ENCODE measurements around the gene USP25. TPM values are rescaled to one million over a fixed set of nuclear protein-coding genes. Genes with fewer than 3 reads are reported as not detected.
A peak's percentile ranks its signal among the peaks of the same experiment; 100 is the strongest.

The USP25 gene, protein sequence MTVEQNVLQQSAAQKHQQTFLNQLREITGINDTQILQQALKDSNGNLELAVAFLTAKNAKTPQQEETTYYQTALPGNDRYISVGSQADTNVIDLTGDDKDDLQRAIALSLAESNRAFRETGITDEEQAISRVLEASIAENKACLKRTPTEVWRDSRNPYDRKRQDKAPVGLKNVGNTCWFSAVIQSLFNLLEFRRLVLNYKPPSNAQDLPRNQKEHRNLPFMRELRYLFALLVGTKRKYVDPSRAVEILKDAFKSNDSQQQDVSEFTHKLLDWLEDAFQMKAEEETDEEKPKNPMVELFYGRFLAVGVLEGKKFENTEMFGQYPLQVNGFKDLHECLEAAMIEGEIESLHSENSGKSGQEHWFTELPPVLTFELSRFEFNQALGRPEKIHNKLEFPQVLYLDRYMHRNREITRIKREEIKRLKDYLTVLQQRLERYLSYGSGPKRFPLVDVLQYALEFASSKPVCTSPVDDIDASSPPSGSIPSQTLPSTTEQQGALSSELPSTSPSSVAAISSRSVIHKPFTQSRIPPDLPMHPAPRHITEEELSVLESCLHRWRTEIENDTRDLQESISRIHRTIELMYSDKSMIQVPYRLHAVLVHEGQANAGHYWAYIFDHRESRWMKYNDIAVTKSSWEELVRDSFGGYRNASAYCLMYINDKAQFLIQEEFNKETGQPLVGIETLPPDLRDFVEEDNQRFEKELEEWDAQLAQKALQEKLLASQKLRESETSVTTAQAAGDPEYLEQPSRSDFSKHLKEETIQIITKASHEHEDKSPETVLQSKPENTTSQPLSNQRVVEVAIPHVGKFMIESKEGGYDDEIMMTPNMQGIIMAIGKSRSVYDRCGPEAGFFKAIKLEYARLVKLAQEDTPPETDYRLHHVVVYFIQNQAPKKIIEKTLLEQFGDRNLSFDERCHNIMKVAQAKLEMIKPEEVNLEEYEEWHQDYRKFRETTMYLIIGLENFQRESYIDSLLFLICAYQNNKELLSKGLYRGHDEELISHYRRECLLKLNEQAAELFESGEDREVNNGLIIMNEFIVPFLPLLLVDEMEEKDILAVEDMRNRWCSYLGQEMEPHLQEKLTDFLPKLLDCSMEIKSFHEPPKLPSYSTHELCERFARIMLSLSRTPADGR
- 27.3 and 29.0 TPM in 2 replicates for total RNA-seq

DNA sequence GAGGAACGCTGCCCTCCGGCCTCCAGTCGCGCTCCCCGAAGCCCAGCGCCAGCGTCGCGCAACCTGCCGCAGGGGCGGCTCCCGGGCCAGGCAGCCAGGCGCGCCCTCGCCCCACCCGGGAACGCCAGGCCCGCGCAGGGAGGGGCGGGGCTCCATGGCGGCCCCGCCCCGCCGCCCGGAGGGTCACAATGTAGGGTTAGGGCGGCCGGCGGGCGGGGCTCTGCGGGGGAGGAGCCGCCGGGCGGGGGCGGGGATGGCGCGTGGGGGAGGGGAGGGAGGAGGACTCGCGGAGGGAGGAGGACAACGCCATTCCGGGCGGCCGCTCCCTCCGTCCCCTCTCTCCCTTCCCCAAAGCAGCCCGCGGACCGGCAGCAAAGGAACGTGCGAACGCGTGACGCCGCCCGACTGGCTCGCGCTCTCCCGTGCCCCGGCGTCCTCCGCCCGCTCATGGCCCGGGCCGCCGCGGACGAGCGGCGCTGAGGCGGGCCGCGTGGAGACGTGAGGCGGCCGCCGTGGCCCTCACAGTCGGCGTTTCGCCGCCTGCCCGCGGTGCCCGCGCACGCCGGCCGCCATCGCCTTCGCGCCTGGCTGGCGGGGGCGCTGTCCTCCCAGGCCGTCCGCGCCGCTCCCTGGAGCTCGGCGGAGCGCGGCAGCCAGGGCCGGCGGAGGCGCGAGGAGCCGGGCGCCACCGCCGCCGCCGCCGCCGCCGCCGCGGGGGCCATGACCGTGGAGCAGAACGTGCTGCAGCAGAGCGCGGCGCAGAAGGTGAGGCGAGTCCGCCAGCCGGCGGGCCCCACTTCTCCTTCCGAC, at the start of gene USP25:
Gene USP25, plus strand, starts transcription at position 309 of the 810 bp plus-strand sequence. Its CDS starts 412 bp downstream, at position 721.
- Mint-ChIP-seq H3K27me3 (peaks cover 21% of the 10 kb centered on the region), H3K27ac (peak within 1 kb of the TSS; percentile 92), H3K4me3 (peak within 1 kb of the TSS; percentile 94), H3K36me3 (ENCODE audit: low read depth) (no peaks in the 10 kb centered on the region), H3K4me1 (peaks cover 12% of the 10 kb centered on the region), H3K9me3 (no peaks in the 10 kb centered on the region)
- DNase-seq = peak; percentile 94
- intact Hi-C loops (cut with micrococcal nuclease) = loop anchor here (1.0 to 10.0 kb wide), 7 partner anchors 37 to 1882 kb away; partner anchors contain the start of genes BTG3, HSPA13 and SAMSN1

DNA sequence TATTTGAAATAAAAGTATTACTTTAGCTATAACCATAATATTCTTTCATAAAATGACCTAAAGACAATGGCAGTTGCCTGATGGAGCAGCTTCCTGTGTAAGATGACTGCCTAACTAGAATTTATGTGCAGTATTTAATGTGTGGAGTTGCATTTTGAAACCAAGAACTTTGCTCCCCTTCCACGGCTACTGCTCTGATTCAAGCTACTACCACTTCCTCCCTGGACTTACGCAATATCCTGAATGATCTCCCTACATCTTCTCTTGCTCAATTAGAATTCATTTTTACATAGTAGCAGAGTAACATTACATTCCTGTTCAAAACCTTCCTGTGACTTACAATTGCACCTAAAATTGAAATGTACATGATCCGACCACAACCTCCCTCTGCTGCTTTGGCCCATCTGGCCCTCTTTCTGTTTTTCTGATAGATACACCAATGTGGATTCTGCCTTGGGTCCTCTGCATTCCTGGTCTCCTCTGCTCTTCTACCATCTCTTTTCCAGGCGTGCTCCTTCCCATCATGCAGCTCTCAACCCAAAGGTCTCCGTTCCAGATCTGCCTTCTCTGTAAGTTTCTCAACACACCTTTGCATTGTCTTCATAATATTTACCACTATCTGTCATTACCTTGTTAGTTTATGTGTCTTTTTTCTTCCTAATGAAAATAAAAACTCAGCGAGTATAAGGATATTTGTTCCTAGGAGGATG, 47.4 kb upstream of the USP25 start:
- Mint-ChIP-seq H3K9me3 (no peaks in the 10 kb centered on the region), H3K36me3 (ENCODE audit: low read depth) (no peaks in the 10 kb centered on the region), H3K27me3 (no peaks in the 10 kb centered on the region), H3K4me3 (no peak overlapping the region), H3K4me1 (peaks cover 5% of the 10 kb centered on the region), H3K27ac (no peak overlapping the region)
- intact Hi-C loops (cut with micrococcal nuclease) = no loop called here
- no peak for DNase-seq

DNA sequence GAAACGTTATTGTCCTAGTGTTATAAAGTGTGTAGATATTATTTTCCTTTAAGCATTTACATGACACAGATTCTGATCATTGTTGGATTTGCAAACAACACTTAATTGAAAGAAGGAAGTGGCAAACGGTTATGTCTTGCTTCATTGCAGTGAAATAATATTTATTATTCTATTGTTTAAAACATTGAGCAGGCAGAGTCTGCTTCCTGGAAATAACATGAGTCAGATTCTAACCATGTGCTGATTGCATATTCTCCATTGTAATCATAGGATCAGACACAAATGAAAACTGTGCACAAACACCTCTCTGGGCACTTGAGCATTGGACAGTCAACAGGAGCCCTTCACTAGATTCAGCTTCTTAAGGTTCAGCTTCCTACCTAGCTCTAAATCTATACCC, 46.8 kb upstream of the USP25 start:
- no peak overlapping the region for H3K4me3 Mint-ChIP-seq
- intact Hi-C loops (cut with micrococcal nuclease) = no loop called here
- no peak for DNase-seq
- no peaks in the 10 kb centered on the region for H3K36me3 Mint-ChIP-seq (ENCODE audit: low read depth)
- H3K9me3 Mint-ChIP-seq = no peaks in the 10 kb centered on the region
- peaks cover 5% of the 10 kb centered on the region for H3K4me1 Mint-ChIP-seq
- H3K27ac Mint-ChIP-seq = no peak overlapping the region
- no peaks in the 10 kb centered on the region for H3K27me3 Mint-ChIP-seq

DNA sequence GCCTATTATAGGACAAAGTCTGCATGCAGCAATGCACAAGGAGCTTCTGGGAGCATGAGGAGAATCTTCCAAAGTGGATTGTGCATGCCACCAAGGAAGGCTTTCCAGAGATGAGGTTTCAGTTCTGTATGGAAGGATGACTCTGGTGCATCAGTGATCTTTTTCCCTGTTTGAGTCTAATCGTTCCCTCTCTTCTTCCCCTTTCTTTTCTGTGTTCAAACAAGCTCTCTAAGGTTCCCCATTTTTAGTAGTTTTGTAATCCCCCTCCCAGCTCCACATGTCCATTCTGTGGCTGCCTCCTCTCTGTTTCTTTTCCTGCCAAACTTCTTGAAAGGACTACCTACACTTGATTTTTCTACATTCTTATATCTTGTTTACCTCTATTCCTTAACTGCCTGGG, 43.3 kb upstream of the USP25 start:
- no peak overlapping the region for H3K4me3 Mint-ChIP-seq
- intact Hi-C loops (cut with micrococcal nuclease) = no loop called here
- no peak for DNase-seq
- H3K4me1 Mint-ChIP-seq = peaks cover 5% of the 10 kb centered on the region
- H3K27ac Mint-ChIP-seq = no peak overlapping the region
- no peaks in the 10 kb centered on the region for H3K36me3 Mint-ChIP-seq (ENCODE audit: low read depth)
- no peaks in the 10 kb centered on the region for H3K9me3 Mint-ChIP-seq
- H3K27me3 Mint-ChIP-seq = peaks cover 1% of the 10 kb centered on the region

DNA sequence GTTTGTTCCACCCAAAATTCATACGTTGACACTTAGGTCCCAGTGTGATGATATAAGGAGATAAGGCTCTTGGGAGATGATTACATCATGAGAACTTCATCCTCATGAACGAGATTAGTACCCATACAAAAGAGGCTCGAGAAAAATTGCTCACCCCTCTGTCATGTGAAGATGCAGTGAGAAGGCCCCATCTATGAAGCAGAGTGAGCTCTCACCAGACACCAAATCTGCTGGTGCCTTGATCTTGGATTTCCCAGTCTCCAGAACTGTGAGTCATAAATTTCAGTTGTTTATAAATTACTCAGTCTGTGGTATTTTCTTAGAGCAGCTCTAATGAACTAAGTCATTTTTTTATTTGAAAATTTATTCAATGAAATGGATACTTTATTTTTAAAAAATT, 42.6 kb upstream of the USP25 start:
- Mint-ChIP-seq H3K27ac (no peak overlapping the region), H3K9me3 (no peaks in the 10 kb centered on the region), H3K4me1 (peaks cover 5% of the 10 kb centered on the region), H3K36me3 (ENCODE audit: low read depth) (no peaks in the 10 kb centered on the region), H3K27me3 (peaks cover 2% of the 10 kb centered on the region), H3K4me3 (no peak overlapping the region)
- intact Hi-C loops (cut with micrococcal nuclease) = no loop called here
- no peak for DNase-seq

DNA sequence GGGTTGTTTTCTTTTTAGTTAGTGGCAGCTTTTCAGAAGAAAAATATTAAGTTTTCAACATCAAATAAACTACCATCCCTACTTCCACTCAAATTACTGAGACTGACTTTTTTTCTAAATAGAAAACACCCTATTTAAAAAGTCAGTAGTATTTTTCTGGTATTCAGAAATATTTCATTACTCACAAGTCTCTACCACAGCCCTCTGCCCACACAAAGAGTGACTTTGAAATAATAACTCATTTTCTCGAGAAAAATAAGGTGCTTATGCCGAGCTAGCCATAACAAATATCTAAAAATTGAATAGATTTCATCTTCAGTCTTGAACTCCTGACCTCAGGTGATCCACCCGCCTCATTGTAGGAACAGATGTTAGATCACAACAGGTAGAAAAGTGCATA, 41.8 kb upstream of the USP25 start:
- H3K27ac Mint-ChIP-seq = no peak overlapping the region
- intact Hi-C loops (cut with micrococcal nuclease) = no loop called here
- H3K4me3 Mint-ChIP-seq = no peak overlapping the region
- peaks cover 2% of the 10 kb centered on the region for H3K27me3 Mint-ChIP-seq
- DNase-seq = no peak
- H3K4me1 Mint-ChIP-seq = no peaks in the 10 kb centered on the region
- H3K9me3 Mint-ChIP-seq = no peaks in the 10 kb centered on the region
- H3K36me3 Mint-ChIP-seq (ENCODE audit: low read depth) = no peaks in the 10 kb centered on the region

DNA sequence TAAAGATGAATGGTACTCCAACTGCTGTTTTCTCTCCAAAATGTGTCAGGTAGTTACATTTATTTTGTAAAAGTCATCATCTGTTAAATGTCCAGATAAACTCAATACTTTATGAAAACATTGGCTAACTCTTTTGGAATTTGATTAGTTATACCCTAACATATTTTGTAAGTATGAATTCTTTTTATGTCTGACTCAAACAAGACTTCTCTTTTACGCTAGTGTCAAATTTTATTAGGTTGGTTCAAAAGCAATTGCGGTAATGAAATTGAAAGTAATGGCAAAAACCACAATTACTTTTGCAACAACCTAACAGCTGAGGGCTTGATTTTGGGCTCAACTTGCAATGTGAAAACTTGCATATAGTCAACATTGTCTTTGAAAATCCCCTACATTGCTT, 41.0 kb upstream of the USP25 start:
- Mint-ChIP-seq H3K36me3 (ENCODE audit: low read depth) (no peaks in the 10 kb centered on the region), H3K9me3 (no peaks in the 10 kb centered on the region), H3K27ac (no peak overlapping the region), H3K4me3 (no peak overlapping the region), H3K4me1 (no peaks in the 10 kb centered on the region), H3K27me3 (peaks cover 2% of the 10 kb centered on the region)
- DNase-seq = no peak
- intact Hi-C loops (cut with micrococcal nuclease) = no loop called here

DNA sequence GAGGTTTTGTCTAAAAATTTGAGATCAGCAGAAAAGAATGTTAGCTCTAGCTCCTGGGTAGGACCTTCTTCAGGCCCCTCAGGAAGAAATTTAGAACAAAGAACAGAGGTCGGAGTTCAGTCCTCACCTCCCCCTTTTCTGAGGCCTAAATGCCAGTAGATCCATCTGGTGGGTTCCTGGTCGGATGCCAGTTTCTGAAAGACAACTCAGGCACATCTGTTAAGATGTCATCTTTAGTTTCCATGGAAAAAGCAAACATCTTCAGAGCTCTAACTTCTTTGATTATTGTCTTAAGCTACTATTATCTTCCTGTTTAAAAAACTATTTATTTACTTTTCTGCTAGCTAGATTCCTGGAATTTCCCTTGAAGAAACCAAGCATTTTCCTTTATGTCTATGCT, 37.1 kb upstream of the USP25 start:
- no peaks in the 10 kb centered on the region for H3K4me1 Mint-ChIP-seq
- H3K27me3 Mint-ChIP-seq = peaks cover 6% of the 10 kb centered on the region
- no peaks in the 10 kb centered on the region for H3K36me3 Mint-ChIP-seq (ENCODE audit: low read depth)
- peaks cover 1% of the 10 kb centered on the region for H3K9me3 Mint-ChIP-seq
- H3K27ac Mint-ChIP-seq = no peak overlapping the region
- no peak overlapping the region for H3K4me3 Mint-ChIP-seq
- intact Hi-C loops (cut with micrococcal nuclease) = no loop called here
- DNase-seq = no peak

DNA sequence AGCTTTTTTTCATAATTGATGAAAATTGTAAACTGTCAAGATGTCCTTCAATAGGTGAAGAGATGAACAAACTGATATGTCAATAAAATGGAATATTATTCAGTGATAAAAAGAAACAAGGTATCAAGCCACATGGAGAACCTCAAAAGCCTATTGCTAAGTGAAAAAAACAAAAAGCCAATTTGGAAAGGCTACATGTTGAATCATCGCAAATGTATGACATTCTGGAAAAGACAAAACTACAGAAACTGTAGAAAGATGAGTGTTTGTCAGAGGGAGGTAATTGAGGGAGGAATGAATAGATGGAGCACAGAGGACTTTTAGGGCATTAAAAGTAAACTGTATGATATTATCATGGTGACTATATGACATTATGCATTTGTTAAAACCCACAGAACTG, 34.5 kb upstream of the USP25 start:
- H3K4me1 Mint-ChIP-seq = no peaks in the 10 kb centered on the region
- H3K27me3 Mint-ChIP-seq = peaks cover 6% of the 10 kb centered on the region
- intact Hi-C loops (cut with micrococcal nuclease) = no loop called here
- H3K36me3 Mint-ChIP-seq (ENCODE audit: low read depth) = no peaks in the 10 kb centered on the region
- H3K4me3 Mint-ChIP-seq = no peak overlapping the region
- H3K27ac Mint-ChIP-seq = no peak overlapping the region
- DNase-seq = no peak
- H3K9me3 Mint-ChIP-seq = peaks cover 8% of the 10 kb centered on the region

DNA sequence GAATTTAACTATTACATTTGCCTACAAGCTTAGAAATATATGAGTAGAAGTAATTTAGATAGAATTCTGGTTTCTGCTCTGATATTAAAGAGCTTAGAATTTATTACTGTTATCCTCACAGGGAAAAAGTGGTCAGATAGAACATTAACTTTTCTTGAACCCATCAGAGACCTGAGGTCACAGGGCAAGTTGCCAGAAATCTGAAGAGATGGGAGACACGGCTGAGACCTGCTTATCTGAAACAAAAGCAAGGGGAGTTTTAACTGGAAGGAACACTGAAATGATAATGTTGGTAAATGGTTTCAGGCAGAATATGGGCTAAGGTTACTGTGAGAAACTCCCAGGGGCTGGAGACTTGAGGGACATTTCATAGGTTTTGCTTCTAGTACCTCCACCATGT, 28.0 kb upstream of the USP25 start:
- Mint-ChIP-seq H3K4me3 (no peak overlapping the region), H3K4me1 (no peaks in the 10 kb centered on the region), H3K9me3 (peaks cover 8% of the 10 kb centered on the region), H3K27me3 (no peaks in the 10 kb centered on the region), H3K27ac (no peak overlapping the region), H3K36me3 (ENCODE audit: low read depth) (no peaks in the 10 kb centered on the region)
- intact Hi-C loops (cut with micrococcal nuclease) = no loop called here
- DNase-seq = no peak

DNA sequence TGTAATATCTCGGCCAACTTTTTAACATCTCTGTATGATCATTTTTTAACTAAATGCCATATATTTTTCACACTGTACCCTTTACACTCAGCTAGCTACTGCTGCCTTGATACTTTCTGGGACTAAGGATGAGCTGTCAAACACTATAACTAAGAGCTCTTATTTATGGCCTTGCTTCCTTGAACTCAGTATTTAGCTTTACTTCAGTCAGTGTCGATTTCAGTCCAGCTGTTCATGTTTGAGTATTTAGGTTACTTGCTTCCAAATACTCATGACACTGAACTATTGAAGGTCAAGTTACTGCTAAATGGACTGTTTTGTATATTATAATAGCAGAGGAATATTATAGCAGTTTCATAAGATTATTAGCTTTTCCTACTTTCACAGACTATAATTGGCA, 25.9 kb upstream of the USP25 start:
- DNase-seq = no peak
- H3K9me3 Mint-ChIP-seq = no peaks in the 10 kb centered on the region
- no peaks in the 10 kb centered on the region for H3K27me3 Mint-ChIP-seq
- H3K4me1 Mint-ChIP-seq = no peaks in the 10 kb centered on the region
- no peak overlapping the region for H3K4me3 Mint-ChIP-seq
- no peak overlapping the region for H3K27ac Mint-ChIP-seq
- intact Hi-C loops (cut with micrococcal nuclease) = no loop called here
- H3K36me3 Mint-ChIP-seq (ENCODE audit: low read depth) = no peaks in the 10 kb centered on the region

DNA sequence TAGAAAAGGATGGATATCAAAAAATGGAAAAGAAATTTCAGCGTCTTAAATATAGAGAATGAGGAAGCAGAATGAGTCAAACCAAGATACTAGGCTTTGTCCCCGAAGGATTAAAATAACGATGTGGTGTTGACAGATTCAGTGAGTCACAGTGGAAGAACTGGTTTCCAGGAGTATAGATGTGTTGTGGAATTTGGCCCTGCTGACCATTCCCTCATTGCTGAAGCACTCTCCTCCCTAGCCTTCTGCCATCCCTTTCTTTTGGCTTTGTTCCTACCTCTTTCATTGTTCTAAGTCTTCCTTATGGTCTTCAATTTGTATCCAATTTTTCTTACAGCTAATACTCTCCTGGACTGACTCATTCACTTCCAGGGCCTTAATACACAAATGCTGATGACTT, 23.1 kb upstream of the USP25 start:
- no peak overlapping the region for H3K4me3 Mint-ChIP-seq

DNA sequence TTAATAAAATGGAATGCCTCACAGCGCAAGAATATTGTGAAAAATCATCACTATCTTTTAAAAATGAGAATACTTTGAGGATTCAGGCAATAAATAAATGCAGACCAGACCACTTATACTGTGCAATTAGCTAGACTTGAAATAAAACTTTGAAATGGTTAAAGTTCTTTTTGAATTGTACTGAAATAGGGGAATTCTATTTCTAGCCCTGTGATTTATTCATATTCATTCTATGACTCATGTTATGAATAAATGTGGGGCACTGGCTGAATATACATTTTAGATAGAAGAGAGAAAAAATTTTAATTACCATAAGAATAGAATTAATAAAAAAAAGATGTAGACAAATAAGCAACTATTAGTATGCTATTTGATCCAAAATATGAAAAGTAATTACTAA, 16.4 kb upstream of the USP25 start:
- peaks cover 2% of the 10 kb centered on the region for H3K9me3 Mint-ChIP-seq
- intact Hi-C loops (cut with micrococcal nuclease) = no loop called here
- H3K36me3 Mint-ChIP-seq (ENCODE audit: low read depth) = no peaks in the 10 kb centered on the region
- H3K4me1 Mint-ChIP-seq = no peaks in the 10 kb centered on the region
- no peak for DNase-seq
- H3K4me3 Mint-ChIP-seq = no peak overlapping the region
- H3K27me3 Mint-ChIP-seq = peaks cover 12% of the 10 kb centered on the region
- H3K27ac Mint-ChIP-seq = no peak overlapping the region

More for the DNA sequence above, 23.1 kb upstream of the USP25 start:
- intact Hi-C loops (cut with micrococcal nuclease) = no loop called here
- Mint-ChIP-seq H3K4me1 (no peaks in the 10 kb centered on the region), H3K27me3 (peaks cover 9% of the 10 kb centered on the region), H3K9me3 (no peaks in the 10 kb centered on the region), H3K27ac (no peak overlapping the region), H3K36me3 (ENCODE audit: low read depth) (no peaks in the 10 kb centered on the region)
- no peak for DNase-seq

Measured in activated CD4-positive, alpha-beta T cell treated with anti-CD3 and anti-CD28 coated beads, Interleukin-2, amount 10 ng/mL, durations not matched to agents 24 days and 14 days (primary cell).